HepG2 (cell line): Measurements from ENCODE around the gene TRMT112. TPM values are rescaled to one million over a fixed set of nuclear protein-coding genes. Genes with fewer than 3 reads are reported as not detected.

ENCODE experiments used
- CBX2 ChIP-seq, 2 experiments: fragments of 200-600 bp in 1 of 2; sonication (generic); formaldehyde crosslinking in 1 of 2; IDR thresholded peaks; 2 replicates each; pipeline versions ENCODE4 v1.7.0 to v1.8.1; 2018 to 2022; ENCODE audit warnings: low read depth in 2 of 2, low read length in 1 of 2, mild to moderate bottlenecking in 1 of 2, missing genetic modification reagents in 1 of 2
- FLYWCH1 ChIP-seq: sonication (generic); formaldehyde crosslinking; IDR thresholded peaks from 2 replicates; pipeline ENCODE4 v1.8.1; 2023; ENCODE audit warnings: mild to moderate bottlenecking, missing genetic modification reagents
- FOXC1 ChIP-seq: sonication (generic); formaldehyde crosslinking; IDR thresholded peaks from 2 replicates; pipeline ENCODE4 v1.8.0; 2022; ENCODE audit warnings: mild to moderate bottlenecking, missing genetic modification reagents, borderline replicate concordance
- ISX ChIP-seq: sonication (generic); formaldehyde crosslinking; conservative IDR thresholded peaks from 2 replicates; pipeline ENCODE4 v1.5.0; 2020; ENCODE audit warnings: missing genetic modification reagents
- KLF12 ChIP-seq: sonication (generic); formaldehyde crosslinking; IDR thresholded peaks from 2 replicates; pipeline ENCODE4 v1.4.0; 2020; ENCODE audit warnings: missing genetic modification reagents, borderline replicate concordance
- MIXL1 ChIP-seq: IDR thresholded peaks from 2 replicates; pipeline ENCODE4 v1.6.1; 2016
- MTF2 ChIP-seq: sonication (generic); formaldehyde crosslinking; IDR thresholded peaks from 2 replicates; pipeline ENCODE4 v1.5.0; 2020; ENCODE audit warnings: missing genetic modification reagents, borderline replicate concordance
- NFYC ChIP-seq: IDR thresholded peaks from 2 replicates; pipeline ENCODE4 v1.6.1; 2016; ENCODE audit warnings: missing genetic modification reagents, missing compliant biosample characterization
- PRMT3 ChIP-seq: sonication (generic); formaldehyde crosslinking; IDR thresholded peaks from 2 replicates; pipeline ENCODE4 v1.8.1; 2022; ENCODE audit warnings: low read depth, mild to moderate bottlenecking, moderate library complexity, missing genetic modification reagents, borderline replicate concordance
- SKI ChIP-seq: fragments of 450-650 bp; IDR thresholded peaks from one replicate; pipeline ENCODE4 v1.6.1; 2018; ENCODE audit warnings: mild to moderate bottlenecking; ENCODE audit not compliant: partially characterized antibody
- SNRNP70 ChIP-seq: fragments of 200-400 bp; formaldehyde crosslinking; IDR thresholded peaks from 2 replicates; pipeline ENCODE4 v1.6.1; 2017; ENCODE audit warnings: mild to moderate bottlenecking, low read depth, low read length, moderate library complexity
- SP4 ChIP-seq: sonication (generic); formaldehyde crosslinking; IDR thresholded peaks from 2 replicates; pipeline ENCODE4 v1.8.1; 2023; ENCODE audit warnings: mild to moderate bottlenecking, missing genetic modification reagents
- U2AF1 ChIP-seq: fragments of 200-400 bp; formaldehyde crosslinking; optimal IDR thresholded peaks from 2 replicates; pipeline ENCODE3; 2017; ENCODE audit warnings: mild to moderate bottlenecking, low read depth, low read length
- ZBTB8A ChIP-seq: sonication (generic); formaldehyde crosslinking; IDR thresholded peaks from 2 replicates; pipeline ENCODE4 v1.4.0; 2020; ENCODE audit warnings: mild to moderate bottlenecking, low read depth, missing genetic modification reagents, borderline replicate concordance
- ZNF205 ChIP-seq: IDR thresholded peaks from 2 replicates; pipeline ENCODE4 v1.6.1; 2018; ENCODE audit warnings: missing biosample characterization, missing genetic modification reagents
- ZNF451 ChIP-seq: sonication (generic); formaldehyde crosslinking; IDR thresholded peaks from 2 replicates; pipeline ENCODE4 v1.5.0; 2020; ENCODE audit warnings: mild to moderate bottlenecking, missing genetic modification reagents
- ZNF644 ChIP-seq: IDR thresholded peaks from 2 replicates; pipeline ENCODE4 v1.6.1; 2016; ENCODE audit warnings: low read depth
- polyA plus RNA-seq, 8 experiments: library from polyadenylated mRNA; depleted of rRNA in 3 of 8; stranded (reverse) in 7 of 8; unstranded in 1 of 8; fragments of >200 nt; fragmentation: Illumina TruSeq in 4 of 8; extraction: Trizol in 4 of 8; gene quantifications; 2 replicates each; pipeline versions ENCODE4 v1.2.1 to v1.2.3, GENCODE V29; 2011 to 2016; ENCODE audit warnings: low read depth in 4 of 8, missing spikeins in 1 of 8, mixed read lengths in 1 of 8; ENCODE audit not compliant: insufficient read depth in 1 of 8
- total RNA-seq, 5 experiments: library from RNA; depleted of rRNA; stranded (reverse); fragments of >200 nt; fragmentation: Illumina TruSeq; extraction: Trizol; gene quantifications; 2 replicates each; pipeline ENCODE4 v1.2.3, GENCODE V29; 2016; ENCODE audit warnings: low read depth in 1 of 5
- TF ChIP-seq, protein P1 (sequence below): sonication (generic); formaldehyde crosslinking; IDR thresholded peaks from 2 replicates; pipeline ENCODE4 v1.5.1; 2020; ENCODE audit warnings: missing genetic modification reagents, mild to moderate bottlenecking, borderline replicate concordance
- TF ChIP-seq, protein P2 (sequence below): IDR thresholded peaks from 2 replicates; pipeline ENCODE4 v1.6.1; 2016; ENCODE audit warnings: missing compliant biosample characterization, missing genetic modification reagents, borderline replicate concordance
- TF ChIP-seq, protein P3 (sequence below): IDR thresholded peaks from 2 replicates; pipeline ENCODE4 v1.6.1; 2018; ENCODE audit warnings: missing genetic modification reagents, mild to moderate bottlenecking, missing compliant biosample characterization
- TF ChIP-seq, protein P4 (sequence below): sonication (generic); formaldehyde crosslinking; IDR thresholded peaks from 2 replicates; pipeline ENCODE4 v1.8.0; 2022; ENCODE audit warnings: mild to moderate bottlenecking, missing genetic modification reagents, moderate library complexity
- TF ChIP-seq, protein P5 (sequence below): sonication (generic); formaldehyde crosslinking; IDR thresholded peaks from 2 replicates; pipeline ENCODE4 v1.4.0; 2020; ENCODE audit warnings: missing genetic modification reagents, mild to moderate bottlenecking, borderline replicate concordance

TRMT112 gene
- total and polyA plus RNA-seq, 2 of the 13 experiments (the other 11 are each of a cell fraction or from before 2014, with no cell fraction given) = 186 to 409 TPM

DNA sequence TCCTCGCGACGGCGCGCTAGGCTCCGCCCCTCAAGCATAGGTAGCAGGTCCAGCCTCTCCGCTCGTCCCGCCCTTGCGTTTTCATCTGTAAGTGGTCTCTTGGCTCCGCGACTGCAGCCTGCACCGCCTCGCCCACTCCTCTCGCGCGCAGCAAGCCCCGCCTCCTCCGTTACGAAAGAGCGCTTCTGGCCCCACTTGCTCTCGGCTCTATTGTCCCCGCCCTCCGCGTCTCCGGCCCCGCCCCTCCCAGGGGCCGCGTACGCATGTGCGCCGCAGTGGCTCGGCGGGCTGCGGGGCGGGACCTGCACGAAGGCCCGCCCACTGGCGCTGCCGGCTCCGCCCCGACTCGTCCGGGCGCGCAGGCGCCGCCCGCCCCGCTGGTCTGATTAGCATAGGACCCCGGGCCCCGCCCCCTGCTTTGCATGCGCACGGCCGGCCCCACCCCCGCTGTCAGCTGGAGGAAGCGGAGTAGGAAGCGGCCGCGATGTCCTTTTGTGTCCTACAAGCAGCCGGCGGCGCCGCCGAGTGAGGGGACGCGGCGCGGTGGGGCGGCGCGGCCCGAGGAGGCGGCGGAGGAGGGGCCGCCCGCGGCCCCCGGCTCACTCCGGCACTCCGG, 12.2 kb downstream of the TRMT112 start, which contains the start of gene ESRRA (continued):
- TF ChIP-seq, protein P1, sequence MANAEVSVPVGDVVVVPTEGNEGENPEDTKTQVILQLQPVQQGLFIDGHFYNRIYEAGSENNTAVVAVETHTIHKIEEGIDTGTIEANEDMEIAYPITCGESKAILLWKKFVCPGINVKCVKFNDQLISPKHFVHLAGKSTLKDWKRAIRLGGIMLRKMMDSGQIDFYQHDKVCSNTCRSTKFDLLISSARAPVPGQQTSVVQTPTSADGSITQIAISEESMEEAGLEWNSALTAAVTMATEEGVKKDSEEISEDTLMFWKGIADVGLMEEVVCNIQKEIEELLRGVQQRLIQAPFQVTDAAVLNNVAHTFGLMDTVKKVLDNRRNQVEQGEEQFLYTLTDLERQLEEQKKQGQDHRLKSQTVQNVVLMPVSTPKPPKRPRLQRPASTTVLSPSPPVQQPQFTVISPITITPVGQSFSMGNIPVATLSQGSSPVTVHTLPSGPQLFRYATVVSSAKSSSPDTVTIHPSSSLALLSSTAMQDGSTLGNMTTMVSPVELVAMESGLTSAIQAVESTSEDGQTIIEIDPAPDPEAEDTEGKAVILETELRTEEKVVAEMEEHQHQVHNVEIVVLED (CRISPR knock-in tag) = 0 out of 2 replicates have a peak, but pooled peaks have one; percentile 54
- TF ChIP-seq MTF2 (no peak), U2AF1 (no peak), SNRNP70 (no peak), FOXC1 (CRISPR knock-in tag) (no peak), SP4 (peak; percentile 90), PRMT3 (no peak; the same call in 1 of the 2 replicates), SKI (no peak), FLYWCH1 (CRISPR knock-in tag) (no peak), ZNF451 (CRISPR knock-in tag) (no peak), KLF12 (CRISPR knock-in tag) (no peak), NFYC (CRISPR knock-in tag) (peak; percentile 46), ISX (CRISPR knock-in tag) (no peak), CBX2 (IDR thresholded peaks at IDR 0.05; ENCODE audit: low read depth, low read length) (no peak), CBX2 (CRISPR knock-in tag; IDR thresholded peaks at IDR 0.05; ENCODE audit: low read depth) (no peak), ZNF644 (CRISPR knock-in tag) (no peak), ZBTB8A (CRISPR knock-in tag) (no peak), ZNF205 (CRISPR knock-in tag) (no peak), MIXL1 (no peak)
- TF ChIP-seq, protein P2, sequence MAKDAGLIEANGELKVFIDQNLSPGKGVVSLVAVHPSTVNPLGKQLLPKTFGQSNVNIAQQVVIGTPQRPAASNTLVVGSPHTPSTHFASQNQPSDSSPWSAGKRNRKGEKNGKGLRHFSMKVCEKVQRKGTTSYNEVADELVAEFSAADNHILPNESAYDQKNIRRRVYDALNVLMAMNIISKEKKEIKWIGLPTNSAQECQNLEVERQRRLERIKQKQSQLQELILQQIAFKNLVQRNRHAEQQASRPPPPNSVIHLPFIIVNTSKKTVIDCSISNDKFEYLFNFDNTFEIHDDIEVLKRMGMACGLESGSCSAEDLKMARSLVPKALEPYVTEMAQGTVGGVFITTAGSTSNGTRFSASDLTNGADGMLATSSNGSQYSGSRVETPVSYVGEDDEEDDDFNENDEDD (CRISPR knock-in tag) = no peak
- TF ChIP-seq, protein P3, sequence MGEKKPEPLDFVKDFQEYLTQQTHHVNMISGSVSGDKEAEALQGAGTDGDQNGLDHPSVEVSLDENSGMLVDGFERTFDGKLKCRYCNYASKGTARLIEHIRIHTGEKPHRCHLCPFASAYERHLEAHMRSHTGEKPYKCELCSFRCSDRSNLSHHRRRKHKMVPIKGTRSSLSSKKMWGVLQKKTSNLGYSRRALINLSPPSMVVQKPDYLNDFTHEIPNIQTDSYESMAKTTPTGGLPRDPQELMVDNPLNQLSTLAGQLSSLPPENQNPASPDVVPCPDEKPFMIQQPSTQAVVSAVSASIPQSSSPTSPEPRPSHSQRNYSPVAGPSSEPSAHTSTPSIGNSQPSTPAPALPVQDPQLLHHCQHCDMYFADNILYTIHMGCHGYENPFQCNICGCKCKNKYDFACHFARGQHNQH (CRISPR knock-in tag) = peak; percentile 53; the same call in 1 of the 2 replicates
- TF ChIP-seq, protein P4, sequence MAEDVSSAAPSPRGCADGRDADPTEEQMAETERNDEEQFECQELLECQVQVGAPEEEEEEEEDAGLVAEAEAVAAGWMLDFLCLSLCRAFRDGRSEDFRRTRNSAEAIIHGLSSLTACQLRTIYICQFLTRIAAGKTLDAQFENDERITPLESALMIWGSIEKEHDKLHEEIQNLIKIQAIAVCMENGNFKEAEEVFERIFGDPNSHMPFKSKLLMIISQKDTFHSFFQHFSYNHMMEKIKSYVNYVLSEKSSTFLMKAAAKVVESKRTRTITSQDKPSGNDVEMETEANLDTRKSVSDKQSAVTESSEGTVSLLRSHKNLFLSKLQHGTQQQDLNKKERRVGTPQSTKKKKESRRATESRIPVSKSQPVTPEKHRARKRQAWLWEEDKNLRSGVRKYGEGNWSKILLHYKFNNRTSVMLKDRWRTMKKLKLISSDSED (CRISPR knock-in tag) = no peak
- TF ChIP-seq, protein P5, sequence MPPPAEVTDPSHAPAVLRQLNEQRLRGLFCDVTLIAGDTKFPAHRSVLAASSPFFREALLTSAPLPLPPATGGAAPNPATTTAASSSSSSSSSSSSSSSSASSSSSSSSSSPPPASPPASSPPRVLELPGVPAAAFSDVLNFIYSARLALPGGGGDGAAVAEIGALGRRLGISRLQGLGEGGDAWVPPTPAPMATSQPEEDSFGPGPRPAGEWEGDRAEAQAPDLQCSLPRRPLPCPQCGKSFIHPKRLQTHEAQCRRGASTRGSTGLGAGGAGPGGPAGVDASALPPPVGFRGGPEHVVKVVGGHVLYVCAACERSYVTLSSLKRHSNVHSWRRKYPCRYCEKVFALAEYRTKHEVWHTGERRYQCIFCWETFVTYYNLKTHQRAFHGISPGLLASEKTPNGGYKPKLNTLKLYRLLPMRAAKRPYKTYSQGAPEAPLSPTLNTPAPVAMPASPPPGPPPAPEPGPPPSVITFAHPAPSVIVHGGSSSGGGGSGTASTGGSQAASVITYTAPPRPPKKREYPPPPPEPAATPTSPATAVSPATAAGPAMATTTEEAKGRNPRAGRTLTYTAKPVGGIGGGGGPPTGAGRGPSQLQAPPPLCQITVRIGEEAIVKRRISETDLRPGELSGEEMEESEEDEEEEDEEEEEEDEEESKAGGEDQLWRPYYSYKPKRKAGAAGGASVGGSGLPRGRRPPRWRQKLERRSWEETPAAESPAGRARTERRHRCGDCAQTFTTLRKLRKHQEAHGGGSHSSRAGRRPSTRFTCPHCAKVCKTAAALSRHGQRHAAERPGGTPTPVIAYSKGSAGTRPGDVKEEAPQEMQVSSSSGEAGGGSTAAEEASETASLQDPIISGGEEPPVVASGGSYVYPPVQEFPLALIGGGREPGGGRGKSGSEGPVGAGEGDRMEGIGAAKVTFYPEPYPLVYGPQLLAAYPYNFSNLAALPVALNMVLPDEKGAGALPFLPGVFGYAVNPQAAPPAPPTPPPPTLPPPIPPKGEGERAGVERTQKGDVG (CRISPR knock-in tag) = no peak
